ENCODE data around the gene CAB39.

DNA sequence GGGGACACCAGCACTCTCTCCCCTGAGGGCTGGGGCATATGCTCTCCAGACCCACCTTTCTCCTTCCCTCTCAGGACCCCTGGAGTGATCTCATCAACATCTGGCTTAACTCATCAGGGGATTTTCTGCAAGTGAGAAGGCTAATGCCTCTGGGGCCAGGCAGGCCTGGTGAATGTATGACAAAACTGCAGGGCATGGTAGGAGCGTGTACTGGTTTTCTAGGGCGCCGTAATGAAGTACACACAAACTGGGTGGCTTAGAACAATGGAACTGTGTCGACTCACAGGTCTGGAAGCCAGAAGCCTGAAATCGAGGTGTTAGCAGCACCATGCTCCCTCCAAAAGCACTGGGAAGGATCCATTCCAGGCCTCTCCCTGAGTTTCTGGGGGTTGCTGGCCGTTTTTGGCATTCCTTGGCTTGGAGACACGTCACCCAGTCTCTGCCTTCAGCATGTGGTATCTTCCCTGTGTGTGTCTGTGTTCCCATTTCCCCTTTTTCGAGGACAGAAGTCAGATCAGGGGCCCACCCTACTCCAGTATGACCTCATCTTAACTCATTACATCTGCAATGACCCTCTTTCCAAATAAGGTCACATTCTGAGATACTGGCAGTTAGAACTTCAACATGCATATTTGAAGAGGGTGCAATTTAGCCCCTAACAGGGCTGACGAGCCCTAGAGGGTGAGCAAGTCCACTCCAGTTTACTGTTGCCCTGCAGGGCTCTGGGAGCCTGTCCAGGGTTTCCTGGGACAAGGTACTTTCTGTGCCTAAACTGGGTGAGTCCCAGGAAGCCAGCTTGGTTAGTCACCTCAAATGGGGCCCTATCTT is 45.5 kb upstream of the CAB39 start:
- TF ChIP-seq, protein P1, sequence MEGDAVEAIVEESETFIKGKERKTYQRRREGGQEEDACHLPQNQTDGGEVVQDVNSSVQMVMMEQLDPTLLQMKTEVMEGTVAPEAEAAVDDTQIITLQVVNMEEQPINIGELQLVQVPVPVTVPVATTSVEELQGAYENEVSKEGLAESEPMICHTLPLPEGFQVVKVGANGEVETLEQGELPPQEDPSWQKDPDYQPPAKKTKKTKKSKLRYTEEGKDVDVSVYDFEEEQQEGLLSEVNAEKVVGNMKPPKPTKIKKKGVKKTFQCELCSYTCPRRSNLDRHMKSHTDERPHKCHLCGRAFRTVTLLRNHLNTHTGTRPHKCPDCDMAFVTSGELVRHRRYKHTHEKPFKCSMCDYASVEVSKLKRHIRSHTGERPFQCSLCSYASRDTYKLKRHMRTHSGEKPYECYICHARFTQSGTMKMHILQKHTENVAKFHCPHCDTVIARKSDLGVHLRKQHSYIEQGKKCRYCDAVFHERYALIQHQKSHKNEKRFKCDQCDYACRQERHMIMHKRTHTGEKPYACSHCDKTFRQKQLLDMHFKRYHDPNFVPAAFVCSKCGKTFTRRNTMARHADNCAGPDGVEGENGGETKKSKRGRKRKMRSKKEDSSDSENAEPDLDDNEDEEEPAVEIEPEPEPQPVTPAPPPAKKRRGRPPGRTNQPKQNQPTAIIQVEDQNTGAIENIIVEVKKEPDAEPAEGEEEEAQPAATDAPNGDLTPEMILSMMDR (optimal IDR thresholded peaks at IDR 0.05 in 1 of 3, IDR thresholded peaks at IDR 0.05 in 1 of 3, conservative IDR thresholded peaks at IDR 0.05 in 1 of 3; ENCODE audit: extremely low read depth in 1 of 3, insufficient read depth in 2 of 3, low read length in 3 of 3), result no peak
- TF ChIP-seq EZH2 (IDR thresholded peaks at IDR 0.05; ENCODE audit: low read length), result no peak

Data from keratinocyte (primary cell).